Stimulated activated CD8-positive, alpha-beta memory T cell treated with anti-CD3 and anti-CD28 coated beads, Interleukin-12 subunit alpha, Interleukin-12 subunit beta, amount 100 ng/mL, for 24 hours (primary cell): ENCODE results near the gene ARHGAP36.

Experiments
- DNase-seq: peaks from one replicate; pipeline ENCODE4 v3.0.0-alpha.2; 2020; ENCODE audit errors: extremely low read depth

The ARHGAP36 gene

GRCh38 chrX:131058136-131058868 lies at the start of gene ARHGAP36:
ARHGAP36 (plus strand) TSS chrX:131058346; CDS start chrX:131081666, 23,320 bp downstream.
- no peak for DNase-seq

- DNase-seq: no peak
Measured at GRCh38 chrX:131010186-131010585, 48.0 kb upstream of the ARHGAP36 start.

- DNase-seq: no peak
Measured at GRCh38 chrX:131025336-131025735, 32.8 kb upstream of the ARHGAP36 start.

GRCh38 chrX:131032354-131033230 lies 25.6 kb upstream of the ARHGAP36 start:
- no peak for DNase-seq

GRCh38 chrX:131034063-131034462 lies 24.1 kb upstream of the ARHGAP36 start:
- DNase-seq: no peak

GRCh38 chrX:131040781-131041180 lies 17.4 kb upstream of the ARHGAP36 start:
- no peak for DNase-seq

GRCh38 chrX:131041667-131042066 lies 16.5 kb upstream of the ARHGAP36 start:
- no peak for DNase-seq

GRCh38 chrX:131045726-131046125 lies 12.4 kb upstream of the ARHGAP36 start:
- no peak for DNase-seq

- no peak for DNase-seq
Measured at GRCh38 chrX:131046596-131046995, 11.6 kb upstream of the ARHGAP36 start.

- no peak for DNase-seq
Measured at GRCh38 chrX:131047180-131047579, 11.0 kb upstream of the ARHGAP36 start.

GRCh38 chrX:131053076-131053475 lies 5.1 kb upstream of the ARHGAP36 start:
- no peak for DNase-seq

GRCh38 chrX:131054906-131055305 lies 3.2 kb upstream of the ARHGAP36 start:
- no peak for DNase-seq

GRCh38 chrX:131057706-131058105 lies 440 bp upstream of the ARHGAP36 start:
- no peak for DNase-seq

GRCh38 chrX:131059246-131059645 lies 1.1 kb downstream of the ARHGAP36 start:
- DNase-seq: no peak

GRCh38 chrX:131060147-131060546 lies 2.0 kb downstream of the ARHGAP36 start:
- no peak for DNase-seq

GRCh38 chrX:131061306-131061705 lies 3.2 kb downstream of the ARHGAP36 start:
- no peak for DNase-seq

GRCh38 chrX:131063613-131064012 lies 5.5 kb downstream of the ARHGAP36 start:
- no peak for DNase-seq

GRCh38 chrX:131066237-131066636 lies 8.1 kb downstream of the ARHGAP36 start:
- no peak for DNase-seq

GRCh38 chrX:131067216-131067615 lies 9.1 kb downstream of the ARHGAP36 start:
- no peak for DNase-seq

GRCh38 chrX:131067846-131068745 lies 9.9 kb downstream of the ARHGAP36 start:
- DNase-seq: no peak

- DNase-seq: no peak
Measured at GRCh38 chrX:131068945-131069719, 11.0 kb downstream of the ARHGAP36 start.
